Measurements from ENCODE around the gene CLIP2. TPM values are rescaled to one million over a fixed set of nuclear protein-coding genes. Genes with fewer than 3 reads are reported as not detected.
"Not testable (repeated sequence)": the region's sequence is repeated elsewhere in the genome, so short reads cannot be mapped to it uniquely, and the experiment has no call there.

Gene CLIP2
- total RNA-seq, 1 donor from 2014 or later = 48.9 TPM

- Mint-ChIP-seq H3K4me3 (peak overlapping the region; percentile 97), H3K27ac (no peak overlapping the region), H3K27me3 (no peaks in the 10 kb centered on the region), H3K4me1 (ENCODE audit: unreplicated experiment) (peaks cover 10% of the 10 kb centered on the region), H3K9me3 (no peaks in the 10 kb centered on the region), H3K36me3 (peaks cover 16% of the 10 kb centered on the region)
- TF ChIP-seq CTCF (conservative IDR thresholded peaks at IDR 0.05) = no peak
- no peak for DNase-seq (ENCODE audit: extremely low spot score, unreplicated experiment)
Observed at GRCh38 chr7:74252893-74253292, 36.3 kb upstream of the CLIP2 start.

- DNase-seq (ENCODE audit: extremely low spot score, unreplicated experiment) = no peak
- H3K27ac Mint-ChIP-seq = peak overlapping the region; percentile 91
- H3K4me1 Mint-ChIP-seq (ENCODE audit: unreplicated experiment) = peaks cover 10% of the 10 kb centered on the region
- H3K4me3 Mint-ChIP-seq = peak overlapping the region; percentile 97
- peaks cover 16% of the 10 kb centered on the region for H3K36me3 Mint-ChIP-seq
- no peak for TF ChIP-seq CTCF (conservative IDR thresholded peaks at IDR 0.05)
- no peaks in the 10 kb centered on the region for H3K27me3 Mint-ChIP-seq
- no peaks in the 10 kb centered on the region for H3K9me3 Mint-ChIP-seq
Observed at GRCh38 chr7:74253331-74253730, 35.9 kb upstream of the CLIP2 start.

GRCh38 chr7:74253835-74254128 is 35.4 kb upstream of the CLIP2 start:
- Mint-ChIP-seq H3K9me3 (no peaks in the 10 kb centered on the region), H3K27ac (peak overlapping the region; percentile 91)
- DNase-seq (ENCODE audit: extremely low spot score, unreplicated experiment) = no peak

GRCh38 chr7:74254129-74254857 is 34.9 kb upstream of the CLIP2 start, which contains the start of gene RFC2:
Gene RFC2, minus strand, starts transcription at chr7:74254399. Its CDS starts 16 bp downstream, at chr7:74254383.
- TF ChIP-seq CTCF (conservative IDR thresholded peaks at IDR 0.05) = peak; percentile 65
- Mint-ChIP-seq H3K4me1 (ENCODE audit: unreplicated experiment) (peaks cover 10% of the 10 kb centered on the region), H3K27ac (peak within 1 kb of the TSS; percentile 91), H3K9me3 (no peaks in the 10 kb centered on the region), H3K27me3 (no peaks in the 10 kb centered on the region), H3K4me3 (peak within 1 kb of the TSS; percentile 97), H3K36me3 (peaks cover 12% of the 10 kb centered on the region)
- DNase-seq (ENCODE audit: extremely low spot score, unreplicated experiment) = peak; percentile 98

More at GRCh38 chr7:74253835-74254128, 35.4 kb upstream of the CLIP2 start:
- Mint-ChIP-seq H3K4me3 (peak overlapping the region; percentile 97), H3K36me3 (peaks cover 16% of the 10 kb centered on the region), H3K27me3 (no peaks in the 10 kb centered on the region), H3K4me1 (ENCODE audit: unreplicated experiment) (peaks cover 10% of the 10 kb centered on the region)
- TF ChIP-seq CTCF (conservative IDR thresholded peaks at IDR 0.05) = no peak

GRCh38 chr7:74254858-74255379 is 34.3 kb upstream of the CLIP2 start:
- DNase-seq (ENCODE audit: extremely low spot score, unreplicated experiment) = no peak
- no peak for TF ChIP-seq CTCF (conservative IDR thresholded peaks at IDR 0.05)
- no peaks in the 10 kb centered on the region for H3K9me3 Mint-ChIP-seq
- peaks cover 14% of the 10 kb centered on the region for H3K4me1 Mint-ChIP-seq (ENCODE audit: unreplicated experiment)
- peaks cover 9% of the 10 kb centered on the region for H3K36me3 Mint-ChIP-seq
- H3K4me3 Mint-ChIP-seq = peak overlapping the region; percentile 97
- H3K27ac Mint-ChIP-seq = peak overlapping the region; percentile 91
- no peaks in the 10 kb centered on the region for H3K27me3 Mint-ChIP-seq

GRCh38 chr7:74255461-74255860 is 33.7 kb upstream of the CLIP2 start:
- not testable (repeated sequence) for H3K36me3 Mint-ChIP-seq; H3K27me3 Mint-ChIP-seq; H3K27ac Mint-ChIP-seq; DNase-seq (ENCODE audit: extremely low spot score, unreplicated experiment); H3K9me3 Mint-ChIP-seq
- H3K4me1 Mint-ChIP-seq (ENCODE audit: unreplicated experiment) = peaks cover 15% of the 10 kb centered on the region
- peak overlapping the region; percentile 97 for H3K4me3 Mint-ChIP-seq

Data from type B pancreatic cell (in vitro differentiated cells).